Cardiac septum (tissue), 1 donor: Measurements from ENCODE around the gene OTOP2. TPM values are rescaled to one million over a fixed set of nuclear protein-coding genes. Genes with fewer than 3 reads are reported as not detected.

Experiments used
- DNase-seq: peaks from one replicate; pipeline ENCODE4 v3.0.0-alpha.2; 2020; ENCODE audit warnings: low spot score
- intact Hi-C: fragments of 100-400 bp; cut with DNase I; formaldehyde crosslinking; loops from one replicate; pipeline ENCODE4 v1.14.0; 2022
- long read RNA-seq: library from polyadenylated mRNA; unstranded; transcript quantifications from one replicate; pipeline ENCODE4 v2.0.0, GENCODE V29; 2021
- total RNA-seq: library from RNA; stranded (reverse); fragmentation: NEBNext Ultra II Directional; extraction: Animal tissue kit (Norgen Biotek cat#: 25700); gene quantifications from one replicate; pipeline ENCODE4 v1.2.1, GENCODE V29; 2021
- donor health status: DM: no; HTN: no; CAD: no.

OTOP2 gene, protein sequence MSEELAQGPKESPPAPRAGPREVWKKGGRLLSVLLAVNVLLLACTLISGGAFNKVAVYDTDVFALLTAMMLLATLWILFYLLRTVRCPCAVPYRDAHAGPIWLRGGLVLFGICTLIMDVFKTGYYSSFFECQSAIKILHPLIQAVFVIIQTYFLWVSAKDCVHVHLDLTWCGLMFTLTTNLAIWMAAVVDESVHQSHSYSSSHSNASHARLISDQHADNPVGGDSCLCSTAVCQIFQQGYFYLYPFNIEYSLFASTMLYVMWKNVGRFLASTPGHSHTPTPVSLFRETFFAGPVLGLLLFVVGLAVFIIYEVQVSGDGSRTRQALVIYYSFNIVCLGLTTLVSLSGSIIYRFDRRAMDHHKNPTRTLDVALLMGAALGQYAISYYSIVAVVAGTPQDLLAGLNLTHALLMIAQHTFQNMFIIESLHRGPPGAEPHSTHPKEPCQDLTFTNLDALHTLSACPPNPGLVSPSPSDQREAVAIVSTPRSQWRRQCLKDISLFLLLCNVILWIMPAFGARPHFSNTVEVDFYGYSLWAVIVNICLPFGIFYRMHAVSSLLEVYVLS
- not detected for total RNA-seq
- long read RNA-seq = 0 reads

DNA sequence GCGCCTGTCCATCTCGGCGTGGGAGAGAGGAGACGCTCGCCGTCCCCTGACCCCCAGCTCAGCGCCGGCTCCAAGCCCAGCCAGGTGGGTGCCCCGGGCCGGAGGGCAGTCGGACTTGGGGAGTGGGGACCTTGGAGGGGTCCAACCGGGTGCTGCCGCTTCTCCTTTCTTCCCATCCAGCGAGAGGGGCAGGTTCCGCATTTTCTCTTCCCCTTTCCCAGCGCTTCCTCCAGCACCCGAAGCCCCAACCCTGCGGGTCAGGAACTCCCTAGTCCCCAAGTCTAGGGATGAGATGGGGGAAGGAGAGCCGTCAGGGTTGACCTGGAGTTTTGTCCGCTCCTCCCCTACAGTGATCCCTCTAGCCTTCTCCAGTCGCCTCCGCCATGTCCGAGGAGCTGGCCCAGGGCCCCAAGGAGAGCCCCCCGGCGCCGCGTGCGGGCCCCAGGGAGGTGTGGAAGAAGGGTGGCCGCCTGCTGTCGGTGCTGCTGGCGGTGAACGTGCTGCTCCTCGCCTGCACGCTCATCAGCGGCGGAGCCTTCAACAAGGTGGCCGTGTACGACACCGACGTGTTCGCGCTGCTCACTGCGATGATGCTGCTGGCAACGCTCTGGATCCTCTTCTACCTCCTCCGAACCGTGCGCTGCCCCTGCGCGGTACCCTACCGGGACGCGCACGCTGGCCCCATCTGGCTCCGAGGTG lies at the start of gene OTOP2:
TSS of gene OTOP2 (plus strand) at position 24 of the 699 bp plus-strand sequence. CDS start at position 384, 360 bp downstream.
- intact Hi-C loops = no loop called here
- DNase-seq = peak; percentile 80

DNA sequence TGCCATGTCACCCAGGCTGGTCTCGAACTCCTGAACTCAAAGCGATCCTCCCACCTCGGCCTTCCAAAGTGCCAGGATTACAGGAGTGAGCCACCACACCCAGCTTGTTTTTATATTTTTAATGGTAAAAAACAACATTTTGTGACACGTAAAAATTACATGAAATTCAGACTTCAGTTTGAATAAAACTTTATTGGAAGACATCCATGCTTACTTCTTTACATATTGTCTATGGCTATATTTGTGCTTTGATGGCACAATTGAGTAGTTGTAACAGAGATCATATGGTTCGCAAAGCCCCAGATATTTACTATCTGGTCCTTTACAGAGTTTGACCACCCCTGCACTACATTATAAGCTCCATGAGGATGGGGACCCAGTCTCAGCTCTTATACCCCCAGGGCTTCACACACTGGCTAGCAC lies 49.4 kb upstream of the OTOP2 start:
- DNase-seq = no peak
- intact Hi-C loops = no loop called here

DNA sequence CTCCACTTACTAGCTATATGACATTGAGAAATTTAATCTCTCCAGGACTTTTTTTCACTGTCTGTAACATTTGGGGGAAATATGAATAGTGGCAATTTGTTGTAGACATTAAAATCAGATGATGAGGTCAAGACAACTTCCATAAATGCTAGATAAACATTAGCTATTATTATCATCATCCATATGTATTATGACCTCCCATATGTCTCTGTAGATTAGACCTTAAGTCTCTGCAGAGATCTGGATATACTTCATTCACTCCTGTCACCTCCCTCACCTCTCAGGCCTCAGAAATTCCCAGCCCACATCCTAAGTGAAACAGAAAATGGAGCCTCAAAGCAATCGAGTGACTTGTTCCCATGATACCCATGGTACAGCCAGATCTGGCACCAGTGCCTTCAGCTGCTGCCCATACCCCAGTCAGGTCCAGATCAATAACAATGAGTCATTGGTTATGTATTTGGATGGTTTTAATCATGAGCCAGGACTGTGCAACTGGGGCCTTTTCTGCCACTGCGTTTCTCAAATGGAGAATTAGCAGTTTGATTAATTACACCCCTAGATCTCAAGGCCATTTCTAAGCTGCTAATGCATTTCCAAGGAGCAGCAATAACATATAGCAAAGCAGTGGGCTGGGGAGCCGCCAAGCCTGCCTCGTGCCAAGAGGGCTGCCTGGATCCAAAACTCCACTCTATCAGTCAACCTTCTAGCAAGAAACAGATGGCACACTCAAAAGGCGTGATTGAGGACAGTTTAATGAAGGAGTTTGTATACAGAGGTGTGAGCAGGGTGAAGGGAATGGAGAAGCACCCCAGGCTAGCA lies 48.7 kb upstream of the OTOP2 start:
- DNase-seq = no peak

DNA sequence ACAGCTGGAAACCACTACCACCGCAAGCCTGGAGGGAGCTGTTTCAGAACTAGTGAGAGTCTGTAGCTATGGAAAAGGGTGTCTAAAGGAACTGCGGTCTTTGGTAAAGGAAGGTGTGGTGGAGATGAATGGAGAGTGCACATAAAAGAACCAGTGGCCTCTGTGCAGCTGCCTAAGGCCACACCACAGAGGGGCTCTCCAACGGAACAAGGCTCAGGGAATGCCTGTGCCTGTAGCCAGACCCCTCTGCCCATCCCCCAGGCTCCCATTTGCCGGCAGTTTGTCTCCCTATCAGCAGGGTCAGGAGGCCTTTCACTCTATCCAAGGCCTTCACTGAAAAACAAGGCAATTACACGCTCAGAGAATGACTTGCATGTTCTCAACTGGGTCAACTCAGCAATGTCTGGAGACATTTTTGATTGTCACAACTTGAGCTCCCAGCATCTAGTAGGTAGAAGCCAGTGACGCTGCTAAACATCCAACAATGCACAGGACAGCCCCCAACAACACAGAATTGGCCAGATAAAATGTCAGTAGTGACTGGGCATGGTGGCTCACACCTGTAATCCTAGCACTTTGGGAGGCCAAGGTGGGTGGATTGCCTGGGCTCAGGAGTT lies 48.0 kb upstream of the OTOP2 start:
- intact Hi-C loops = no loop called here
- no peak for DNase-seq

More for the DNA sequence above, 48.7 kb upstream of the OTOP2 start:
- intact Hi-C loops = no loop called here

DNA sequence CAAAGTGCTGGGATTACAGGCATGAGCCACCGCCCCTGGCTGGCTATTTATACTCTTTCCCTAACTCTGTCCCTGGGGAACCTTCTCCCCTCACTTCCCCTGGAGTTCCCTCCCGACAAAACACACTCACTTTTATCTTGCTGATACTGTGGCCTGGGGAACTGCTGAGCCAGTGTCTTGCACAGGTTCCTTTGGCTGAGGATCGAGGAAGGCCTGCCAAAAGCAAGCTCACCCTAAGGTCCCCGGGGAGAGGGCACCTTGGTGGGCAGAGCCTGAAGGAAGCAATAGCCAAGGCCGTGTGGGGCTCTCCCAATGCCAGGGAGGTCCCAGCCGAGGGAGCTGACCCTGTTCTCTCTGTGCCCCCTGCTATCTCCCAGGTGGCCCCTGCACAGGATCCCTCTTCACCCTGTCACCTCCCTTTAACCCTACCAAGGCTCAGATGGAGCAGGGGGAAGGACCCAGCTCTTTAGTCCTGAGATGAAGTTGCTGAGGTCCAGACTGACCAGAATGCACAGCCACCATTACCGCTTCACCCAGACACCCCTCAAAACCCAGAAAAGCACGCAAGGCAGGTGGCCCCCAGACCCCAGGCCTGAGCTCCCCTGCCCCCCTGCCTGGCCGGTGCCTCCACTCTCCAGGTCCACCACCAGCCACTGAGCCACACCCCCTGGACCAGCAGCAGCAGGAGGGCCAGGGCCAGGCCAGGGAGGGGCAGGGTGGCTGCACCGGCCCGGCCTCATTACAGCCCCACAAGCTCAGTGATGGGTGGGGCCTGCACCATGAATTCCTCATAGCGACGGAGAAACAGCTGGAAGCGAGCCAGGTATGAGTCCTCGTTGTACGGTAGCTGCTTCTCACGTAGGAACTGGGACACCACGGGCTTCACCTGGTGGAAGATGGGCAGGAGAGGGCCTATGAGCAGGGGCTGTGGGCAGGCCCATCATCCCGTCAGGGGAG lies 46.2 kb upstream of the OTOP2 start:
- intact Hi-C loops = no loop called here
- DNase-seq = no peak

DNA sequence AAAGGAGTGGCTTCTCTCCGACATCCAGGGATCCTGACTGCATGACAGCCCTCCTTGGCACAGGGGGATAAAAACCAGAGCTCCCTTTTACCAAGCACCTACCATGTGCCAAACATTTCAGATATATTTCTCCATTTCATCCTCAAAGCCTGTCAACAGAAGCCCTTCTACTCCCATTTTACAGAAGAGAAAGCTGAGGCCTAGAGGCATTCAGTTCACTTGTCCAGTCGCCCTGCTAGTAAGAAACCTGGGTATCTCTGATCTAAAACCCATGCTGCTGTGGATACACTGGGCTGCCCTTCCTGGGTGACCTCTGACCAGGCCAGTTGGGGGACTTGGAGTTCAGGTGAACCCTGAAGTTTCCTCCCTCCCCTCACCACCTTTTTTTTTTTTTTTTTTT lies 45.4 kb upstream of the OTOP2 start:
- DNase-seq = no peak
- intact Hi-C loops = no loop called here

DNA sequence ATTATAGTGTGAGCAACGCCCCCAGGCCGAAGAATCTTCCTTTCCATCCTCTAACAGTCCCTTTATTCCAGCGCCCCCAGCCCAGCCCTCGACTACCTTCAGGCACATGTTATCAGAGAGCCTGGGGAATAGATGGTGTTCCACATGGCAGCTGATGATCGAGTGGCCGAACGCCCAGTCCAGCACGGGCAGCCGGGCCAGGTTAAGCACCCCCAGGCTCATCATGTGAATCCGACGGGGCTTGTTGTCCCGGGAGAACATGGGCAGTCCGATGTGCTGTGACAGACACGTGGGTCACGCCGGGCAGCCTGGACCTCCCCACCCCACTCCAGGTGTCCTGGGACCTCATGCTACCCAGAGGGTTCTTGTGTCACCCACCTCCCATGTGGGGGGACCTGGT lies 44.8 kb upstream of the OTOP2 start:
- no peak for DNase-seq
- intact Hi-C loops = no loop called here

DNA sequence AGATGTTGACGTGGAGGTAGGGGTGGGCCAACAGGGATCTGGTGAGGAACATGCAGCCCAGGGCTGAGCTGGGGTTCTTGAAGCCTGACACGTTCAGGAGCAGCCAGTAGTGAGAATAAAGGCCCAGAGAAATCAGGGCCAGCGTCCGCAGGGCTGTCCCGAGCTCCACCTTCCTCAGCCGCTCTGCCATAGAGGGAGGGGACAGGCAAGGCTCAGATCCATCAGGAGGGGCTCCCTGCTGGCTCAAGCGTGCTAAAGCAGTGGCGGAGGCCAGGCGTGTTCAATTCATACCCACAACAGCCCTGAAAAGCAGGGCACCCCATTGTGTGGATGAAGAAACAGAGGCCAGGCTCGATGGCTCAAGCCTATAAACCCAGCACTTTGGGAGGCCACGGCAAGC lies 43.0 kb upstream of the OTOP2 start:
- DNase-seq = no peak
- intact Hi-C loops = no loop called here

DNA sequence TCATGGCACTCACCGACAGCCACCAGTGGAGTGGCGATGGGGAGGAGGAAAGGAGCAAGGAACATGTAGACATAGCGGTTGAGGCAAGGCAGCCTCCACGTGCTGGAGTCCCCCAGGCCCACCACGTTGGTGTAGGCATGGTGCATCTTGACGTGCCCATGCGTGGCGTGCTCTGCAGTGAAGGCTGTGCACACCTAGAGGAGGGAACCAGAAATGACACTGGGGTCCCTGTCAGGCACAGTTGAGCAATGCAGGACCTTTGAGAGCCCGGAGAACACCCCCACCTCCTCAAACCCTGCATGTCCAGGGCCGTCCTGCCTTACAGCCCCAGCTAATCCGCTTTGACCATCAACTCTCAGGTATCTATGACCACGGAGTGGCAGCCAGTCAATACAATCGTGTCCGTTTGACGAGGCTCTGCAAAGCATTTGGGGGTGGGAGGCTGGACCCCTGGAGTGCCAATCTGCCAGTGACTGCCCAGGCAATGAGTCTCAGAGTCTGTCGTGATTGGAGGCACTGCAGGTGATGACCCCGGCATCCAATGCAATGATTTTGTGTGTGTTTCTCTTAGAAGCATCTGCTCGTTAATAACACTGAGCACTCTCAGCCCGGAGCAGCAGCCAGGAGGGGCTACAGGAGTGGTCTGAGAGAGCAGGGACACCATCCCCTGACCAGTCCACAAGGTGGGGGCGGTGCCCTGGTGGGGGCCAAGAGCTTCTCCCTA lies 41.4 kb upstream of the OTOP2 start:
- intact Hi-C loops = no loop called here
- no peak for DNase-seq

DNA sequence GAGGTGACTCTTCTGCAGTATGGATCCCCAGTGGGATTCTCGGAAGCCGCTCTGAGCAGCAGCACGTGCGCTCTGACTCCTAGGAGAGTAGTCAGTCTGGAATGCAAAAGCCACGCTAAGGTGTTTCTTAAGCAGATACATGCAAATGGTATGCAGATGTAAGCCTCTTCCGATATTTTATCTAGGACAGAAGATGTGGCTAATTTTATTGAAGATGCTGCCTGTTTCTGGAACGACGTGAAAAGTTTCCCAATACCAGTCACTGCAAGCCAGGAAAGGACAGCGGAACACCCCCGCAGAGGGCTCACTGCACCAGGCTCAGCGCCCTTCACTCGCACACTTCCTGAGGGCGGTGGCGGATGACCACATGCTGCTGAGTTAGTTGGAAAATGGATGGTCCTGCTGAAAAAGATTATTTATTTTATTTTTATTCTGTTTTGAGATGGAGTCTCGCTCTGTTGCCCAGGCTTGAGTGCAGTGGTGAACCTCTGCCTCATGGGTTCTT lies 40.8 kb upstream of the OTOP2 start:
- no peak for DNase-seq
- intact Hi-C loops = no loop called here

DNA sequence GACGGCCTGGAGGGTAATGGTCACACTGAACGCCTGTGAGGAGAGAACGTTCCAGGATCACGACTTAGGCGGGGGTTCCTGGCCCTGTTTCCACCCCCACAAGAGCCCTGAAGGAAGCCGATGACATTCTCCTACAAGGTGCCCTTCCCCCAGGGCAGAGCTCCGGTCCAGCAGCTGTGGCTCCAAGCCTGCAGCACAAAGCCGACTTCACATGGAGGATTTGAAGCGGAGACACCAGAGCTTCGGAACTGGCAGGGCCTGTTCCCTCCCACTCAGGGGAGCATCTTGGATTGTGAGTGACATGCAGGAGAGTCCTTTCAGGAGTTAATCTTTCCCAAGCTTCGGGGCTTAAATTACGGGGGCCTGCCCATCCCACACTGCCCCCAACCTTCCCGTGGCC lies 35.6 kb upstream of the OTOP2 start:
- DNase-seq = no peak
- intact Hi-C loops = no loop called here

DNA sequence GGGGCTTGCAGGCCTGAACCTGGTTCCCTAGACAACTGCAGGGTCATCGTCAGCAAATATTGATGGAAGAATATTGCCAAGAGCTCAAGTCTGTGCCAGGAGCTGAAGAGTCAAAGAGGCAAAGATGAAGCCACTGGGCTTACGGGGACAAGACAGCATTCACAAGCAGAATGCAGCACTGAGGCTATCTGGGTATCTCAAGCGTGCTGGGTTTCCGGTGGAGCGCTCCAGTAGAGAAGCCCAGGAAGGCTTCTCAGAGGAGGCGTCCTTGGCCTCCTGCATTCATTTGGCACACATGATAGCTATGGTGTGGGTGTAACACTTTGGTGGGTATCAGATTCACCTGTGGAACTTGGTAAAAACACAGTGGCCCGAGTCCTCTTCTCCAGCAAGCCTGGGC lies 33.5 kb upstream of the OTOP2 start:
- intact Hi-C loops = no loop called here
- no peak for DNase-seq

DNA sequence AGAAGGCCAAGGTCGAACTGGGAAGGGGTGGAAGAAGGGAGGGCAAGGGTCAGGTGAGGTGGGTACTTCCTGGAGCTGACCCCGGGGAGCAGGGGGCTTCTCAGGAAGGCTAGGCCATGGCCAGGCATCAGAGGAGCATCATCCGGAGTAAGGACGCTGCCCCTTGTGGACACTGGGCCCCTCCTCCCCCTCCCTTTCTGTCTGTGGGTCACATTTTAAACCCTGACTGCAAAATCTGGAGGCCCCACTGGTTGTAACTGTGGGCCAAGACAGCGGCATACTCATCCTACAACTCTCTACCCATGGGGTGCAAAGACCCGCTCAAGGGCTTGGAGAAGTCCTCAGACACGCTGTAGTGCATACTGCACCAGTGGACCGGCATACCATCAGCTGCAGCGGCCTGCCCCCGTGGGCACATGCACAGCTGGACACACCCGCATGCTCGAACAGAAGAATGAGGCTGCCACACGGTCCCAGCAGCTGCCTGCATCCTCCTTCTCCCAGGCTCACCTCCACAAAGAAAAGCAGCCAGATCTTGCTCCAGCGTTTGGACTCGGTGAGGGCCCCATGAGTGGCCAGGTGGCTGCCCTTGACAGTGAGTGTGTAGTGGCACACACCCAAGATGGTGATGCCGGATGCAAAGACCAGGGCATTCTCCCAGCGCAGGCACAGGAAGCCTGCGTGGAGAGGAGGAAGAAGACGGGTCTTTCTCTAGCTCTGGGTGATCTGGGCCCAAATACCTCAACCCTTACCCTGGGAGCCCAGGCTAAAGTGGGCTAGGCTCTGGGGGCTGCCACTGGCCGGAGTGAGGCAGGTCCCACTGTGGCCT lies 31.8 kb upstream of the OTOP2 start:
- intact Hi-C loops = no loop called here
- DNase-seq = no peak

DNA sequence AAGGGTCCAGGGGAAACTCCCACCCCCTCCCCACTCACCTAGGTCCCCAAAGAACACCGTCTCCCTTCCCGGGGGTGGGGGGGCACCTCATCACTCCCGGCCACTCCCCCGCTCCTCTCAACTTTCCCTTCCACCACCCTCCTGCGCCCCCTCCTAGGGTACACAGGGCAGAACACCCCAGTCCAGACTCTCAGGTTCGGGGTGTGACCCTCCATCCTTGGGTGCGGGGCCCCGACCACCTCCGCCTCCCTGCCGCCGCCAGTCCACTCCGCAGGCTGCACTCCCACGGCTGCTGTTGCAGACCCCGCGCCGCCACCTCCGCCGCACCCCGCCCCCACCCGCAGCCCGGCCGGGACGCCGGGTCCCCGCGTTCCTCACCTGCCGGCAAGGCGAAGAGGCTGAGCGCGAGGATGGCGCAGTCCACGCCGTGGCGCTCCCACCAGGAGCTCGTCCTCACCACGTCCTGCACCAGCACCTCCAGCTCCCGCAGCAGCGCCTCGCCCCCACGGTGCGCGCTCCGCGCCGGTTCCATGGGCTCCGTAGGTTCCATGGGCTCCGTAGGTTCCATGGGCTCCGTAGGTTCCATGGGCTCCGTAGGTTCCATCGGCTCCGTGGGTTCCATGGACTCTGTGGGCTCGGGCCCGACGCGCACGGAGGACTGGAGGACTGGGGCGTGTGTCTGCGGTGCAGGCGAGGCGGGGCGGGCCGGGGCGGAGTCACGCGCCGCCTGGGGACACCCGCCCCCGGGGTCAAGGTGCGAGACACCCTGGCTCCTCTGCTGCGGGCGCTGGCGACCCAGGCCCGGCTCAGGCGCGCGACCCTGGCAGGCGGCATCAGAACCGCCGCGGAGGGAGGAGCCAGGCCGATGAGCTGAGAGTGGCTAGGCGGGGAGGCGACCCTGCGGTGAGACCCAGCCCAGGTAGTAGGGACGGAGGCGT lies 30.8 kb upstream of the OTOP2 start, which contains the start of gene FADS6:
TSS of gene FADS6 (minus strand) at position 660 of the 938 bp plus-strand sequence. CDS start at position 622, 38 bp downstream.
- intact Hi-C loops = no loop called here
- no peak for DNase-seq

DNA sequence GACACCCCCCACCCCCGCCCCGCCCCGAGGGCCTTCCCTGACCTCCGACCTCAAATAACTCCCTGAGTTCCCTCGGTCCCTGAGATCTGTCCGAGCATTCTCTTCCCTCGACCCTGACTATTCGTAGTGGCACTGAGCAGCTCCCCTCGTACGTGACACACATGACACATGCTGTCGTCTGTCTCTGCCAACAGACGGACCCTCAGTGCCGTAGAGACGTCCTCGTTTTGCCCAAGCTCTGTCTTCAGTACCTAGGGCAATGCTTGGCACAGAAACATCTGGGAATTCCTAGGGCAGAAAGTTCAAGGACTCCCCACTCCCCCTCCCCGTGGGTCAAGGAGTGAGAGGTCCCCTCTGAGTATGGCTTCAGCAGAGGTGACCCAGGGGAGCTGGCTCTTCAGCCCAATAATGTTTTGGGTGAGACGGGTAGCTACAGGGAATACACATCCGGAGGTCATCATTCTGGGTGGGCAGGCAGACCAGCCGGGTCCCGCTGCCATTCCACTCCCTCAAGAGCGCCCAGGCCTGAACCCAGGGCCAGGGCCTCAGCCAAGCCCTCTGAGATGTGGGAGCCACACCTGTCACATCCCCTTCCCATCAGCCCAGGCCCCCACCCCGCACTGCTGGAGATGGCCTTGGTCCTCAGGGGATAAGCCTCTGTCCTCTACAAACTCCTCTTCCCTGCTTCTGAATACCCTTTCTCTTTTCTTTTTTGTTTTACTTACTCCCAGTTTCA lies 30.0 kb upstream of the OTOP2 start:
- no peak for DNase-seq
- intact Hi-C loops = no loop called here
